Left ventricle myocardium inferior (tissue), 1 donor: ENCODE measurements around the gene NEU1. TPM values are rescaled to one million over a fixed set of nuclear protein-coding genes. Genes with fewer than 3 reads are reported as not detected.
"Not testable (repeated sequence)": the region's sequence is repeated elsewhere in the genome, so short reads cannot be mapped to it uniquely, and the experiment has no call there.

ENCODE experiments used
- DNase-seq: peaks from one replicate; pipeline ENCODE4 v3.0.0-alpha.2; 2020
- H3K27ac ChIP-seq: fragments of 200-600 bp; replicated peaks from 2 replicates; pipeline ENCODE4 v1.8.0; 2021
- H3K27me3 ChIP-seq: fragments of 200-600 bp; 2 replicates; pipeline ENCODE4 v1.8.0; 2021; ENCODE audit warnings: low read depth
- H3K36me3 ChIP-seq: fragments of 200-600 bp; 2 replicates; pipeline ENCODE4 v1.8.0; 2021
- H3K4me1 ChIP-seq: fragments of 200-600 bp; 2 replicates; pipeline ENCODE4 v1.8.0; 2021
- H3K4me3 ChIP-seq: fragments of 200-600 bp; 2 replicates; pipeline ENCODE4 v1.8.0; 2021; ENCODE audit warnings: mild to moderate bottlenecking, moderate library complexity
- H3K9me3 ChIP-seq: fragments of 200-600 bp; replicated peaks from 2 replicates; pipeline ENCODE4 v1.8.0; 2021
- CTCF ChIP-seq: fragments of 200-600 bp; IDR thresholded peaks from 2 replicates; pipeline ENCODE4 v1.8.0; 2021; ENCODE audit warnings: antibody characterized with exemption, mild to moderate bottlenecking, borderline replicate concordance
- intact Hi-C: fragments of 100-400 bp; cut with micrococcal nuclease; formaldehyde crosslinking; loops from one replicate; pipeline ENCODE4 v1.11.0; 2022
- total RNA-seq: library from RNA; stranded (reverse); fragmentation: NEBNext Ultra II Directional; extraction: Animal tissue kit (Norgen Biotek cat#: 25700); gene quantifications from one replicate; pipeline ENCODE4 v1.2.1, GENCODE V29; 2021
- donor health status: DM: no; HTN: yes; CAD: no; lungs with severe emphysema.

NEU1 gene
- total RNA-seq, 1 donor from 2014 or later = 26.0 TPM

GRCh38 chr6:31847276-31847978 lies 15.2 kb downstream of the NEU1 start:
- Histone ChIP-seq H3K27me3 (no peaks in the 10 kb centered on the region), H3K4me3 (no peak overlapping the region), H3K27ac (no peak overlapping the region), H3K4me1 (no peaks in the 10 kb centered on the region), H3K9me3 (no peaks in the 10 kb centered on the region), H3K36me3 (no peaks in the 10 kb centered on the region)
- no peak for DNase-seq
- intact Hi-C loops = no loop called here
- TF ChIP-seq CTCF = no peak

GRCh38 chr6:31844507-31844906 lies 18.1 kb downstream of the NEU1 start:
- no peak overlapping the region for H3K27ac ChIP-seq

GRCh38 chr6:31842053-31842452 lies 20.6 kb downstream of the NEU1 start:
- H3K36me3 ChIP-seq = peaks cover 46% of the 10 kb centered on the region

More at GRCh38 chr6:31844507-31844906, 18.1 kb downstream of the NEU1 start:
- no peaks in the 10 kb centered on the region for H3K9me3 ChIP-seq
- no peaks in the 10 kb centered on the region for H3K27me3 ChIP-seq
- no peak overlapping the region for H3K4me3 ChIP-seq
- no peak for TF ChIP-seq CTCF
- intact Hi-C loops = no loop called here
- H3K36me3 ChIP-seq = peaks cover 21% of the 10 kb centered on the region
- DNase-seq = no peak
- no peaks in the 10 kb centered on the region for H3K4me1 ChIP-seq

GRCh38 chr6:31839779-31840126 lies 22.9 kb downstream of the NEU1 start:
- DNase-seq, H3K4me3 ChIP-seq, H3K27me3 ChIP-seq, H3K27ac ChIP-seq, intact Hi-C loops, H3K9me3 ChIP-seq: not testable (repeated sequence)
- Histone ChIP-seq H3K4me1 (peaks cover 43% of the 10 kb centered on the region), H3K36me3 (peaks cover 51% of the 10 kb centered on the region)

More at GRCh38 chr6:31842053-31842452, 20.6 kb downstream of the NEU1 start:
- no peak overlapping the region for H3K27ac ChIP-seq
- H3K4me3 ChIP-seq = no peak overlapping the region
- no peaks in the 10 kb centered on the region for H3K9me3 ChIP-seq
- intact Hi-C loops = no loop called here
- peaks cover 20% of the 10 kb centered on the region for H3K4me1 ChIP-seq
- no peaks in the 10 kb centered on the region for H3K27me3 ChIP-seq
- no peak for TF ChIP-seq CTCF
- no peak for DNase-seq

- Histone ChIP-seq H3K36me3 (peaks cover 51% of the 10 kb centered on the region), H3K27me3 (no peaks in the 10 kb centered on the region), H3K4me3 (no peak overlapping the region), H3K4me1 (peaks cover 47% of the 10 kb centered on the region), H3K9me3 (no peaks in the 10 kb centered on the region), H3K27ac (no peak overlapping the region)
- intact Hi-C loops = no loop called here
- no peak for DNase-seq
- TF ChIP-seq CTCF = no peak
Measured at GRCh38 chr6:31838968-31839367, 23.7 kb downstream of the NEU1 start.

- H3K9me3 ChIP-seq, H3K27me3 ChIP-seq, DNase-seq, intact Hi-C loops: not testable (repeated sequence)
- H3K4me1 ChIP-seq = peaks cover 51% of the 10 kb centered on the region
- H3K36me3 ChIP-seq = peaks cover 51% of the 10 kb centered on the region
- peak overlapping the region; percentile 97 for H3K27ac ChIP-seq
- peak overlapping the region; percentile 99 for H3K4me3 ChIP-seq
Measured at GRCh38 chr6:31838114-31838553, 24.5 kb downstream of the NEU1 start.
